H9 (cell line): ENCODE results near the gene CEP112. TPM values are rescaled to one million over a fixed set of nuclear protein-coding genes. Genes with fewer than 3 reads are reported as not detected.

Experiments used
- DNase-seq: peaks from one replicate; pipeline ENCODE4 v3.0.0-alpha.2; 2017
- H2AFZ ChIP-seq: one replicate; pipeline ENCODE4 v1.6.1; 2013; ENCODE audit warnings: mild to moderate bottlenecking, low read length, control low read depth, moderate library complexity
- H2AK5ac ChIP-seq: 2 replicates; pipeline ENCODE4 v1.6.1; 2013; ENCODE audit warnings: low read length, control low read depth, mixed read lengths; ENCODE audit not compliant: insufficient read length
- H2BK120ac ChIP-seq: one replicate; pipeline ENCODE4 v1.6.1; 2013; ENCODE audit warnings: low read depth, mild to moderate bottlenecking, low read length, control low read depth, inconsistent platforms; ENCODE audit not compliant: poor library complexity, severe bottlenecking
- H2BK12ac ChIP-seq: 2 replicates; pipeline ENCODE4 v1.6.1; 2013; ENCODE audit warnings: low read length, control low read depth, mixed read lengths, low read depth; ENCODE audit not compliant: insufficient read length
- H2BK15ac ChIP-seq: 2 replicates; pipeline ENCODE4 v1.6.1; 2013; ENCODE audit warnings: low read depth, low read length, control low read depth
- H2BK20ac ChIP-seq: one replicate; pipeline ENCODE4 v1.6.1; 2013; ENCODE audit warnings: low read depth, mild to moderate bottlenecking, low read length, control low read depth, inconsistent platforms; ENCODE audit not compliant: poor library complexity, severe bottlenecking
- H2BK5ac ChIP-seq: 2 replicates; pipeline ENCODE4 v1.6.1; 2013; ENCODE audit warnings: low read length, control low read depth, mixed read lengths; ENCODE audit not compliant: insufficient read length
- H3K14ac ChIP-seq: 2 replicates; pipeline ENCODE4 v1.6.1; 2013; ENCODE audit warnings: low read length, control low read depth; ENCODE audit not compliant: insufficient read depth
- H3K18ac ChIP-seq: 2 replicates; pipeline ENCODE4 v1.6.1; 2013; ENCODE audit warnings: low read depth, mild to moderate bottlenecking, mixed read lengths, low read length, control low read depth; ENCODE audit not compliant: insufficient read length
- H3K23ac ChIP-seq: 2 replicates; pipeline ENCODE4 v1.6.1; 2013; ENCODE audit warnings: low read length, control low read depth, mixed read lengths, low read depth; ENCODE audit not compliant: insufficient read length
- H3K23me2 ChIP-seq: 2 replicates; pipeline ENCODE4 v1.6.1; 2013; ENCODE audit warnings: low read depth, mild to moderate bottlenecking, mixed read lengths, low read length, control low read depth; ENCODE audit not compliant: insufficient read length, poor library complexity, severe bottlenecking
- H3K27ac ChIP-seq: 2 replicates; pipeline ENCODE4 v1.5.1; 2013; ENCODE audit warnings: low read length, control low read depth, mixed read lengths, low read depth; ENCODE audit not compliant: insufficient read length
- H3K27me3 ChIP-seq: 2 replicates; pipeline ENCODE4 v1.6.1; 2013; ENCODE audit warnings: low read length, control low read depth, inconsistent platforms; ENCODE audit not compliant: insufficient read depth
- H3K4ac ChIP-seq: 2 replicates; pipeline ENCODE4 v1.6.1; 2013; ENCODE audit warnings: low read depth, mild to moderate bottlenecking, control low read depth, inconsistent platforms, low read length, moderate library complexity
- H3K4me1 ChIP-seq: 2 replicates; pipeline ENCODE4 v1.6.1; 2013; ENCODE audit warnings: low read length, control low read depth, inconsistent platforms; ENCODE audit not compliant: insufficient read depth
- H3K4me2 ChIP-seq: 2 replicates; pipeline ENCODE4 v1.6.1; 2013; ENCODE audit warnings: low read length, control low read depth, mixed read lengths; ENCODE audit not compliant: insufficient read length, insufficient read depth
- H3K56ac ChIP-seq: 2 replicates; pipeline ENCODE4 v1.6.1; 2013; ENCODE audit warnings: low read depth, mild to moderate bottlenecking, mixed read lengths, low read length, control low read depth; ENCODE audit not compliant: insufficient read length
- H3K79me1 ChIP-seq: 2 replicates; pipeline ENCODE4 v1.6.1; 2013; ENCODE audit warnings: low read depth, mild to moderate bottlenecking, moderate library complexity, low read length, control low read depth, inconsistent platforms; ENCODE audit not compliant: insufficient read depth, poor library complexity, severe bottlenecking
- H3K79me2 ChIP-seq: 2 replicates; pipeline ENCODE4 v1.6.1; 2013; ENCODE audit warnings: low read length, control low read depth, inconsistent platforms; ENCODE audit not compliant: insufficient read depth
- H3K9ac ChIP-seq: 2 replicates; pipeline ENCODE4 v1.6.1; 2013; ENCODE audit warnings: low read length, control low read depth, mixed read lengths; ENCODE audit not compliant: insufficient read length; ENCODE audit errors: extremely low read depth
- H3K9me3 ChIP-seq: one replicate; pipeline ENCODE4 v1.6.1; 2013; ENCODE audit warnings: low read depth, low read length, inconsistent platforms; ENCODE audit not compliant: control insufficient read depth
- H3T11ph ChIP-seq: one replicate; pipeline ENCODE4 v1.6.1; 2013; ENCODE audit warnings: mild to moderate bottlenecking, low read length, control low read depth, inconsistent platforms
- H4K20me1 ChIP-seq: one replicate; pipeline ENCODE4 v1.6.1; 2013; ENCODE audit not compliant: control insufficient read depth, insufficient read length, insufficient read depth
- H4K5ac ChIP-seq: 2 replicates; pipeline ENCODE4 v1.6.1; 2013; ENCODE audit warnings: low read depth, mild to moderate bottlenecking, mixed read lengths, low read length, control low read depth; ENCODE audit not compliant: insufficient read length
- H4K8ac ChIP-seq: replicated peaks from 2 replicates; pipeline ENCODE4 v1.6.1; 2013; ENCODE audit warnings: low read length, control low read depth, mixed read lengths, low read depth; ENCODE audit not compliant: insufficient read length
- H4K91ac ChIP-seq: 2 replicates; pipeline ENCODE4 v1.6.1; 2013; ENCODE audit warnings: low read depth, mild to moderate bottlenecking, moderate library complexity, mixed read lengths, low read length, control low read depth; ENCODE audit not compliant: insufficient read length
- H3K27ac Mint-ChIP-seq, 3 experiments: 2 replicates in 2 of 3; 3 replicates in 1 of 3; pipeline ENCODE4 v1.8.0; 2020 to 2021; ENCODE audit warnings: mixed read lengths in 3 of 3, mild to moderate bottlenecking in 1 of 3, moderate library complexity in 1 of 3
- H3K27me3 Mint-ChIP-seq: 2 replicates; pipeline ENCODE4 v1.8.0; 2021; ENCODE audit warnings: low read depth, mild to moderate bottlenecking, moderate library complexity, mixed read lengths
- H3K36me3 Mint-ChIP-seq, 3 experiments: 2 replicates in 2 of 3; 3 replicates in 1 of 3; pipeline ENCODE4 v1.8.0; 2020 to 2021; ENCODE audit warnings: low read depth in 3 of 3, mixed read lengths in 3 of 3; ENCODE audit not compliant: insufficient read depth in 1 of 3
- H3K4me1 Mint-ChIP-seq, 2 experiments: 2 replicates each; pipeline ENCODE4 v1.8.0; 2020; ENCODE audit warnings: mixed read lengths in 2 of 2
- H3K4me3 Mint-ChIP-seq, 2 experiments: 2 replicates in 1 of 2; 3 replicates in 1 of 2; pipeline ENCODE4 v1.8.0; 2020 to 2021; ENCODE audit warnings: mild to moderate bottlenecking in 2 of 2, mixed read lengths in 2 of 2, moderate library complexity in 1 of 2
- H3K9me3 Mint-ChIP-seq, 2 experiments: 2 replicates in 1 of 2; 3 replicates in 1 of 2; pipeline ENCODE4 v1.8.0; 2020; ENCODE audit warnings: mild to moderate bottlenecking in 2 of 2, mixed read lengths in 2 of 2, moderate library complexity in 1 of 2
- CTCF ChIP-seq: fragments of 200-600 bp; sonication (generic); conservative IDR thresholded peaks from 3 replicates; pipeline ENCODE4 v1.8.0; 2021; ENCODE audit warnings: antibody characterized with exemption, mild to moderate bottlenecking
- WGBS: extraction: QIAGEN DNeasy Blood & Tissue Kit; methylation state at CpG from one replicate; pipeline ENCODE4 v1.1.7; 2013; ENCODE audit warnings: missing lambda C conversion rate, low lambda C conversion rate, mixed read lengths; ENCODE audit not compliant: insufficient read length; ENCODE audit errors: extremely low coverage; 5-methylcytosine and 5-hydroxymethylcytosine counted together
- total RNA-seq: library from RNA; stranded (reverse); gene quantifications from 2 replicates; pipeline ENCODE4 v1.2.1, GENCODE V29; 2021

CEP112 gene
- total RNA-seq, 1 experiment from 2014 or later: 5.4 TPM

- Histone ChIP-seq H3K27ac (no peak overlapping the region), H3K4ac (no peak overlapping the region), H3K79me1 (no peaks in the 10 kb centered on the region), H3K9ac (no peak overlapping the region), H4K5ac (no peak overlapping the region), H2BK15ac (no peak overlapping the region), H3K18ac (no peak overlapping the region), H2BK12ac (no peak overlapping the region), H2AK5ac (no peak overlapping the region), H2BK20ac (no peak overlapping the region), H2BK120ac (no peak overlapping the region), H3K4me2 (no peak overlapping the region), H2AFZ (no peak overlapping the region), H4K8ac (no peak overlapping the region), H3K79me2 (no peaks in the 10 kb centered on the region), H2BK5ac (no peak overlapping the region), H3K14ac (no peak overlapping the region), H4K91ac (no peak overlapping the region), H3K9me3 (no peaks in the 10 kb centered on the region), H3K27me3 (no peaks in the 10 kb centered on the region), H3K23ac (no peak overlapping the region), H3T11ph (no peak overlapping the region), H3K23me2 (no peaks in the 10 kb centered on the region), H4K20me1 (no peaks in the 10 kb centered on the region), H3K56ac (no peak overlapping the region), H3K4me1 (no peaks in the 10 kb centered on the region)
- Mint-ChIP-seq H3K27me3 (no peaks in the 10 kb centered on the region), H3K4me3 (no peak overlapping the region), H3K36me3 (no peaks in the 10 kb centered on the region), H3K4me1 (no peaks in the 10 kb centered on the region), H3K27ac (no peak overlapping the region; a peak in 1 of 7 replicates), H3K9me3 (no peaks in the 10 kb centered on the region)
- DNase-seq: no peak
- TF ChIP-seq CTCF: no peak
- WGBS: no CpG with 5 or more reads among the region's 3 CpGs
Measured at GRCh38 chr17:66234611-66235010, 42.7 kb upstream of the CEP112 start.
